Middle frontal gyrus (tissue), 1 donor: ENCODE data around the gene SYNGAP1.
"Not testable (repeated sequence)": the region's sequence is repeated elsewhere in the genome, so short reads cannot be mapped to it uniquely, and the experiment has no call there.

Experiments used
- DNase-seq: peaks from one replicate; pipeline ENCODE4 v3.0.0-alpha.2; 2015; ENCODE audit warnings: low spot score; ENCODE audit errors: extremely low spot score

Gene SYNGAP1

DNA sequence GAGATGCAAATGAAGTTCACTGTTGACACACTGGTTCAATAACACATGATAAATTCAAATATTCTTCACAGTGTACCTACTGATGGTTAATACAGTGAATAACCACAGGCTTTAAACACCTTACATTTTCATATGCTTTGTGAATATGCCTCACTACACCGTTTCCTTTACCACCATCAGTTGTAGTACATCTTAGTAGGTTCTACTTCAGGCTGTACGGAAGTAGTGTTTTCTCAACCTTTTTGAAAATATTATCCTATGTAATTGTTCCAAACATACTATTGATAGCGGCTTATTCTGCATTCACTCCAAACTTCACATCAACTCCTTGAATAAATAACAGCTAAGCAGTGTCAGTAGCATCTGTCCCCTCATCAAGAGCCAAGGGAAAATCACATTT lies 49.8 kb downstream of the SYNGAP1 start:
- no peak for DNase-seq

DNA sequence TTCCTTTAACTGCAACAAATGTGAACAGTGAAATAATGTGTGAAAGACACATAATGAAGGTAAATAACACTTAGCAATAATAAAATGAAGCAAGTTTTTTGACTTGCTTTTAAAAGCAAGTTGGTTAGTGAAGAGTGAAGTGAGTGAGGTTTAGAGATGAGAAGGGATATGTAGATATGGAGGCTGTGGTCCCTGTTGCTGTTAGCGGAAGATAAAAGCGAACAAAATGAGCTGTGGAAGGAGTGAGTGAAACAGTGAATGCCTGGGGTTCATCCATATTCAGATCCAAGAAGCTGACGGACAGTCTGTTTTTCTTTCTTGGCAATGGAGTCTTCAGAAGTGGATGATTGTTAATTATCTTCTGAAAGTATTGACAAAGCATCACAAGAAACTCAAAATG lies 58.0 kb downstream of the SYNGAP1 start:
- no peak for DNase-seq

DNA sequence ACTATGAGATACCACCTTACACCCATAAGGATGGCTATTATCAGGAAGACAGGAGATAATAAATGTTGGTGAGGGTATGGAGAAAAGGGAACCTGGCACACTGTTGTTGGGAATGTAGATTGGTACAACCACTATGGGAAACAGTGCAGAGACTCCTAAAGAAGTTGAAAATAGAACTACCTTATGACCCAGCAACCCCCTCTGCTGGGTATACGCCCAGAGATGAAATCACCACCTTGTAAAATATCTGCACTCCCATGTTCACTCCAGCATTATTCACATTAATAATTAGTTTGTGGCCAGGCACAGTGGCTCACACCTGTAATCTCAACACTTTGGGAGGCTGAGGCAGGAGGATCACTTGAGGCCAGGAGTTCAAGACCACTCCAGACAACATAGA lies 61.3 kb downstream of the SYNGAP1 start:
- no peak for DNase-seq

DNA sequence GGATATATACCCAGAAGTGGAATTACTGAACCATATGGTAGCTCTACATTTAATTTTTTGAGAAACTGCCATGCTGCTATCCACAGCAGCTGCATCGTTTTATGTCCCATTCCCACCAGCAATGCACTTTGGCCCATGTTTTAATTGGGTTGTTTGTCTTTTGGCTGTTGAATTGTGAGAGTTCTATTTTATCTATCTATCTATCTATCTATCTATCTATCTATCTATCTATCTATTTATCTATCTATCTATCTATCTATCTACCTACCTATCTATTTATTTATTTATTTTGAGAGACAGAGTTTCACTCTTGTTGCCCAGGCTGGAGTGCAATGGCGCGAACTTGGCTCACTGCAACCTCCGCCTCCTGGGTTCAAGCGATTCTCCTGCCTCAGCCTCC lies 62.8 kb downstream of the SYNGAP1 start:
- DNase-seq, result not testable (repeated sequence)

DNA sequence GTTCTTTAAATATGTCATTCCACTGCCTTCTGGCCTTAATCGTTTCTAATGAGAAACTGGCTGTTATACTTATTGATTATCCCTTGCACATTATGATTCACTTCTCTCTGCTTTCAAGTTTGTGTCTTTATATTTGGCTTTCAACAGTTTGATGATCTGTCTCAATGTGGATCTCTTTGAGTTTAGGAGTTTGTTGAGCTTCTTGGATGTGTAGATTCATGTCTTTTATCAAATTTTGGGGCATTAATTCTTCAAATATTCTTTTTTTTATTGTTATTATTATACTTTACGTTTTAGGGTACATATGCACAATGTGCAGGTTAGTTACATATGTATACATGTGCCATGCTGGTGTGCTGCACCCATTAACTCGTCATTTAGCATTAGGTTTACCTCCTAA lies 63.8 kb downstream of the SYNGAP1 start:
- no peak for DNase-seq

DNA sequence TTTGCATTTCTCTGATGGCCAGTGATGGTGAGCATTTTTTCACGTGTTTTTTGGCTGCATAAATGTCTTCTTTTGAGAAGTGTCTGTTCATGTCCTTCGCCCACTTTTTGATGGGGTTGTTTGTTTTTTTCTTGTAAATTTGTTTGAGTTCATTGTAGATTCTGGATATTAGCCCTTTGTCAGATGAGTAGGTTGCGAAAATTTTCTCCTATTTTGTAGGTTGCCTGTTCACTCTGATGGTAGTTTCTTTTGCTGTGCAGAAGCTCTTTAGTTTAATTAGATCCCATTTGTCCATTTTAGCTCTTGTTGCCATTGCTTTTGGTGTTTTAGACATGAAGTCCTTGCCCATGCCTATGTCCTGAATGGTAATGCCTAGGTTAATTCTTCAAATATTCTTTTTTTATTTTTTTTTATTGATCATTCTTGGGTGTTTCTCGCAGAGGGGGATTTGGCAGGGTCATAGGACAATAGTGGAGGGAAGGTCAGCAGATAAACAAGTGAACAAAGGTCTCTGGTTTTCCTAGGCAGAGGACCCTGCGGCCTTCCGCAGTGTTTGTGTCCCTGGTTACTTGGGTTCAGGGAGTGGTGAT lies 64.9 kb downstream of the SYNGAP1 start:
- DNase-seq, result not testable (repeated sequence)

DNA sequence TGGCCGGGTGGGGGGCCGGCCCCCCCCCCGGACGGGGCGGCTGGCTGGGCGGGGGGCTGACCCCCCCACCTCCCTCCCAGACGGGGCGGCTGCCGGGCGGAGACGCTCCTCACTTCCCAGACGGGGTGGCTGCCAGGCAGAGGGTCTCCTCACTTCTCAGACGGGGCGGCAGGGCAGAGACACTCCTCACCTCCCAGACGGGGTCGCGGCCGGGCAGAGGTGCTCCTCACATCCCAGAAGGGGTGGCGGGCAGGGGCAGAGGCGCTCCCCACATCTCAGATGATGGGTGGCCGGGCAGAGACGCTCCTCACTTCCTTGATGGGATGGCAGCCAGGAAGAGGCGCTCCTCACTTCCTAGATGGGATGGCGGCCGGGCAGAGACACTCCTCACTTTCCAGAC lies 65.8 kb downstream of the SYNGAP1 start:
- DNase-seq, result not testable (repeated sequence)

DNA sequence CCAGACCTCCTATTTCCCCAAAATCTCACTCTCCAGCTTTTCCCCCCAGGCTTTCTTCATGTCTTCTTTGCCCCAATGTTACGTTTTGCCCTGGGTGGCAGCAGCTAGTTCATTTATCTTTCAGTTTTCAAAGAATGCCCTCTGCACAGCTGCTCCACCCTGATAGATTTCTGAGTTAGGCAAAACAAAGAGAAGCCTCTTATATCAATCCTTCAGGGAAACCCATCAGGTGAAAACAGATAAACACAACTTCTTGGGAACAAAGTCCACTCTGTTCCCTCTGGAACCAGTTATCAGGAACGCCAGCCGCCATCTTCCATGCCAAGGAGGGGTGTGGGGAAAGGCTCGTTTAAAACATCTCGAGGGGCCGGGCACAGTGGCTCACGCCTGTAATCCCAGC lies 68.5 kb downstream of the SYNGAP1 start:
- no peak for DNase-seq

DNA sequence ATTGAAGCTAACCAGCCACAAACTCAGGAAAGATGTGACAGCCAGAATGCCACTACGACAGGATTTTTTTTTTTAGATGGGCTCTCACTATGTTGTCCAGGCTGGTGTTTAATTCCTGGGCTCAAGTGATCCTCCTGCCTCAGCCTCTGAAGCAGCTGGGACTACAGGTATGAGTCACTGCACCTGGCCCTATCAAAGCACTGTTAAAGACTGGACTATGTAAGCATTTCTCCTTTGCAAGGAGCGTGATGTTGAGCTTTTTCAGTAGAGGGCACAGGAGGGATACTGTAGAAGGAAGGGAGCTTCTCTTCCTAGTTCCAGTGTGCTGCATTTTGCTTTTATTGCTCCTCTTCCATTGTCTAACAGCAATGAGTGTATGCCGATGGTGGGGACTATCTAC lies 70.3 kb downstream of the SYNGAP1 start:
- DNase-seq, result no peak

DNA sequence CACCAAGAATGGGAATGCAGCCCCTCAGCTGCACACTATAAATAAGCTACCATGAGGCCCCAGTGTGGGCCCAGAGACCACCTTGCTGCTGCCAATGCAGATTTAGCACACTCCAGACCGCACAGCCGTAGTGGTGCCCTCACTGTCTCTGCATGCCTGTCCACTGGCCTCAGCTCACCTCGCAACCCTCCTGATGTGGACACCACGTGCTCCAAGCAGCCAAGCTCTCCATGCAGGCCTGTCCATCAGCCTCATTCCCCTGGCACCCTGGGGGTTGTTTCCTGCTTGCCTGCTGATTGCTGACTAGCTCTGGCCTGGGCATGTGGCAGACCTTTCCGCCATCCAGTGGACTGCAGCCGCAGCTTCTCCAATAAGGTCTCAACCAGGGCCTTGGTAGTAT lies 70.8 kb downstream of the SYNGAP1 start:
- no peak for DNase-seq

DNA sequence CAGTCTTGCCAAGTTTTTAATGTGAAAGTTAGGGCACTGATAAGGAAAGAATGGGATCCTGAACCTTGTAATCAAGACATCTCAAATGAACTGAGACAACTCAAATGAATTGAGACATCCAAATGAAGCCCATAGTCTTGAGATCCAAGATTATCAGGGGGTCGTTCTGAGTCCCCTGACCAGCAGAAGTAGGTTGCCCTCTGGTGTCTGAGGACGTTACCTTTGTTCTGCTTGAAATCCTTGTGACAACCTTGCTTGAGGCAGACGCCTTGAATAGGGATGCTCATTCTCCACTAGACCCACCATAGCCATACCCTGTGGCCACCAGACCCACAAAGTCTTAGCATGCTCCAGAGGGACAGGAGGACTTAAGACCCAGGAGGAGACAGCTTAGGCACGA lies 72.2 kb downstream of the SYNGAP1 start:
- no peak for DNase-seq

DNA sequence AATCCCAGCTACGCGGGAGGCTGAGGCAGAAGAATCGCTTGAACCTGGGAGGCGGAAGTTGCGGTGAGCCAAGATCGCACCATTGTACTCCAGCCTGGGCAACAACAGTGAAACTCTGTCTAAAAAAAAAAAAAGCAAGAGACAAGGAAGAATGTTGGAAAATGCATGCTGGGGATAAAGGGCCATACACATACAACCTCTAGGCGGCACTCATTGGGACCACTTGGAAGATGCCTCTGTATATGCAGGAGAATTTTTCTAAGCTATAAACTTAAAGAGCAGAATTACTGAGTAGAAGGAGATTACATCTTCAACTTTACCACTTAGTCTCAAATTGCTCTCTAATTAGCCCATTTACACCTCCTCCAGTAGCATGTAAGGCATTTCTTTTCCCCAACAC lies 77.3 kb downstream of the SYNGAP1 start:
- DNase-seq, result no peak

DNA sequence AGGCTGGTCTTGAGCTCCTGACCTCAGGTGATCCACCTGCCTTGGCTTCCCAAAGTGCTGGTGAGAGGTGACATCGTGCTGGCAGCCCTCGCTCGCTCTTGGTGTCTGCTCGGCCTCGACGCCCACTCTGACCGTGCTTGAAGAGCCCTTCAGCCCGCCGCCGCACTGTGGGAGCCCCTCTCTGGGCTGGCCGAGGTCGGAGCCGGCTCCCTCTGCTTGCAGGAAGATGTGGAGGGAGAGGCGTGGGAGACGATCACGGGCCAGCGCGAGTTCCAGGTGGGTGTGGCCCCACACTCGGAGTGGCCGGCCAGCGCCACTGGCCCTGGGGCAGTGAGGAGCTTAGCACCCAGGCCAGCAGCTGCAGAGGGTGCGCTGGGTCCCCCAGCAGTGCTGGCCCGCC lies 82.6 kb downstream of the SYNGAP1 start:
- no peak for DNase-seq

DNA sequence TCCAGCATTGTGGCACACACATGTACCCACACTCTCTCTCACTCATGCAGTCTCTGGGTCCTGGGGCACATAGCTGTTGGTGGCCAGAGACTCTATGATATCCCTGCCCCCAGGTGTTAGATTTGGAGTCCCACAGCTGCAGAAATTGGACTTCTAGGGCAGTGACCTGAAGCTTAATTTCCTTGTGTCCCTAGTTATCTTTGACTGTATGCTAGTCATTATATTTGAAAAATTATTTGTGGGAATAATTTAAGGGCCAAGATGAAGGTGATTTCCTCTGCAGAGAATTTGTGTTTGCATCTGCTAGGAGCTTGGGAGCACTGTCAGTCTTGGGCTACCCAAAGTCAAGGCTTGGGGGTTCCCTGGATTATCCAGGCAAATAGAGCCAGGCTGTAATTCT lies 84.6 kb downstream of the SYNGAP1 start:
- no peak for DNase-seq
